GDM1 (cell line): ENCODE results near the gene PTPN2.
"Not testable (repeated sequence)": the region's sequence is repeated elsewhere in the genome, so short reads cannot be mapped to it uniquely, and the experiment has no call there.

Experiments used
- DNase-seq: peaks from one replicate; lab custom pipeline; 2025; lab: John Stamatoyannopoulos, UW

PTPN2 gene

DNA sequence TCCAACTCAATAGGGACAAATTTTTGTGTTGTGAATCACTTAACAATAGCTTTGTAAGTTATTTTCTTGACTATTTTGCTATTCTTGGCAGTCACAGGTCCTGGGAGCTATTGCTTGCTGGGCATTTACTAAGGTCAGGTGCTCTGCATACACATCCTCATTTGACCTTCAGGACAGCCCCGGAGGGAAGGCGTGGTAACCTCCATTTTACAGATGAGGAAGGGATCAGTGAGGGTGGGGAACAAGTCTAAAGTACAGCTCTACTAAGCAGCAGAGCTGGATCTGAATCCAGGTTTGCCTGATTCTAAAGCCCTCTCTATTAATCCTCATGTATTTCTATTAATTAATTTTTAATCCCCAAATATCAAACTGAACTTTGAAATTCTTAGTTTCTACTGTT, 58.8 kb downstream of the PTPN2 start:
- DNase-seq = no peak

DNA sequence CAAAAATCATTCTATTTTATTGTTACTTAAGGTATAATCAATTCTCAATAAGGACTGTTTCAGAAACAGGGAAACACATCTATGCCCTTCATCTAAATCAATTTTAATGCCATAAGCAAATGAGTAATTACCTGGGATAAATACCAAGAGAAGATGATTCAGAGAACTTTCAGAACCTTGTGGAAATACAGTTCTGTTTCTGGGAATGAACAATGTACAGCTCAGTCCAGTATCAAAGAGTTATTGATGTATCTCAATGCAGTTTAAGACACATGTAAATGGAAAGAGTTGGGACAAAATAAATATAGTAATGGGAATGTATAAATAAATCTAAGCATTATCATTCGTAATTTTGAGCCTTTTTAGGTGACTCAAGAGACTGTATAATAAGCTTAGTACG, 60.1 kb downstream of the PTPN2 start:
- no peak for DNase-seq

DNA sequence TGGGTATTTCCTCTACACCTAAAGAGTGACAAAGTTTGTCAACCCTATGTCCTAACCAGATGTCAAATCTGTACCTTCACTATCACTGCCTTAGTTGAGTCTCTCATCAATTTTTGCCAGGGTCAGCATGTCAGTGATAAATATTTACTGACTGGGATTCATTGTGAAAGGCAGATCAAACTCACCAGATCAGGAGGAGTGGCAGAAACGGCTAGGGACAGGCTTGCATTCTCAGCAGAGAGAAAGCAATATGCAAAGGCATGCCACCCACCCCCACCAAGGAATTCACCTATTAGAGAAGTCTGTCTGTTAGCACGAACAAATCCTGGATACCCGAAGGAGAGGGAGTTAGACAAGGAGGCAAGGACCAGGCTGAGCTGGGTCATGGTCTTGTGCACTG, 62.6 kb downstream of the PTPN2 start:
- no peak for DNase-seq

DNA sequence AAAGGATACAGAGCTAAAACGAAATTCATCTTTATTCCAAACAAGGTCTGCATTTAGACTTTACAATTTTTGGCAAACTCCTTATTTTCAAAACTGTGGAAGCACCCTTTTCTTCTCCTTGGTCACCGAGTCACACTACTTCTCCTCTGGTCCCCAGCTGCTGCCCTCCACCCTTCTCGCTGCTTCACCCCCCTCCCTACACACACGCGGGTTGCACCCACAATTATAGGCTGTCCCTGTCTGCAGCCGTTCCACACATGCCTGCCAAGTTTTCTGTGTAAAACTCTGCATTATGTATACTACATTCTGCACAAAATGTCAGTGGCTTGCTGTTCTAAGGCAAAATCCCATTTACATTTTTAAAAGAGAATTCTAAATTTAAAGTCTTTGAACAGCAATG, 63.5 kb downstream of the PTPN2 start:
- DNase-seq = no peak

DNA sequence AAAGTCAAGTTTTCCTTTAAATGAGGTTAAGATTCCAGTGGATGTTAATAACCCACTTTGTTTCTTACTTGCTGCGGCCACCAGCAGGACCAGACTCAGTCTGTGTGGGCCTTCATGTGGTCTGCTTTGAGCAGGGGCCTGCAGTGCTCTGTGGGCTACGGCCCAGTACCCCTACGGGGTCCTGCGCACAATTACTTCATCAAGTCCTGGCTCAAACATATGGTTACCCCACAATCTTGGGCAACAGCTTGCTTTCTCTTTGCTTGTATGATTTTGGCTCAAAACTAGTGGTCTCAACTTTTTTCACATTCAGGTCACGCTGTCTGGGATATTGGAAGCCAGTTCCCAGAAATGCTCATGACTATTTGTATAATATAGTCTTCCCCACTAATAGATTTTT, 64.2 kb downstream of the PTPN2 start:
- DNase-seq = no peak

DNA sequence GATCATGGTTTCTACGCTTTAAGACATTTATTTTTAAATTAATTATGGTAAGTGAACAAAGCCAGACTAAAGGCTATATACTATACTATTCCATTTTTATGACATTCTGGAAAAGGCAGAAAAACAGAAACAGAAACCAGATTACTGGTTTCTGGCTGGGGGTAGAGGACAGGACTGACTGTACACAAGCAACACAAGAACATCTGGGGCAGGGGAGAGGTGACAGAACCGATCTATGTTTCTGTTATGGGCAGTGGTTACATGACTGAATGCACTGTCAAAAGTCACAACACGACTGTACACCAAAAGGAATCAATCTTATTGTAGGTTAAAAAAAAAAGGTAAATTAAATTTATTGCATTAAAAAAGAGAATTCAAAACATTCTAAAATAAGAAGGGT, 64.7 kb downstream of the PTPN2 start:
- DNase-seq = no peak

DNA sequence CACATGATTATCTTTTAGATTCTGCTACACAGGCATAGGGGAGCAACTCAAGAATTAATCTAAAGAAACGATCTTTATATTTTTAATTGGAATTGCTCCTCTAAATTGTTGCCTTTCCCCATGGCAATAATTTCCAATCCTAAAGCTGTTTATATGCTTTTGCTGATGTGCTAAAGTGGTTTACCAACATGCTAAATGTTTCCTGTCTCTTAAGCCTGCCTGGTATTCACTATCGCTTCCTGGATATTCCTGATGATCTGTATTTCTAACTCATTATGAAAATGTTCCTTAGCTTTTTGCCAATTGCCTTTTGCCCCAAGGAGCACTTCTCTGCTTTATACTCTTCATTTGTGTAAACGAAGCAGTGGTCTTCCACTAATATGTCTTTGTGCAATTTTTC, 65.8 kb downstream of the PTPN2 start:
- no peak for DNase-seq

DNA sequence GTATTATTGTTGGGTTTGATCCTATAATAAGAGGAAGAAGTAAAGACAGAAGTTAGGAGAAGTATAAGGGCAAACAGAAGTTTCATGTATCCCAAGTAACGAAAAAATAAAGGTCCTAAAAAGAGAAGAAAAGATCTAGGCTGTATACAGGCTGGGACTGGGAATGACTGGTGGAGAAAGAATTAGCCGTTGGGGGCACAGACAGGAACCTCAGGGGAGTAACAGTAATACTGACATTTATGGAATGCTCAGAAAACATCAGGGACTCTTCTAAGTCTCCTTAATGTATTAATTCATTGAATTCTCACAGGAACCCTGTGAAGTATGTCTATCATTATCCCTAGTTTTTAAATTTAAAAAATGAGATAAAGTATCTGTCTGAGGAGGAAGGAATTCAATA, 67.6 kb downstream of the PTPN2 start:
- no peak for DNase-seq

DNA sequence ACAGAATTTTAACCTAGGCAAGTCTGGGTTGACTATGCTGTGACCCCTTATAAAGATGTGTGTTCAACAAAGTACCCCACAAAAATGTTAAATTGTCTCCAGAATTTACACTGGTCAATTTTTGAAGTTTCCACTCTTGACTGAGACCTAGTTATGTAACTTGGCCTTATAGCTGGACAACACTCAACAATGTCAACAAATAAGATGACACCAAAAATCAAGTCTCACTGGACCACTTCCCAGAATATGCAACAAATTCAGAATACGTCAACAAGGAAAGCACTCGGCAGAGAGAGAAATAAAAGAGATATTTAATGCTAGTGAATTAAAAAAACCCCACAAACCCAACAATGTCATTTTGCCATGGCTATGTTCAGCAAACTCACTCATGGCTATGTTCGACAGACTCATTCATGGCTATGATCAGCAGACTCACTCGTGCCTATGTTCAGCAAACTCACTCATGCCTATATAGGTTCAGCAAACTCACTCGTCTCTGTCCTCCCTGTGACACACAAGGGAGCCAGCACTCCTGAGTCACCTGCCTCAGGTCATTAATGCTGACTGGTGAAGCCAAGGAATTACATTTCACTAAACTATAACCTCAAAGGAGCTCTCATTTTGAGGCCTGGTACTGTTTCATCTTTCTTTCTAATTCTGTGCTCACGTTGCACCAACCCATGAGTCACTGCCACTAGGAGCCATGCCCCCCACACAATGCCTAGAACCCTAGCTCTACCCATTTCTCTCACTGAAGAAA, 72.7 kb downstream of the PTPN2 start:
- DNase-seq = no peak

DNA sequence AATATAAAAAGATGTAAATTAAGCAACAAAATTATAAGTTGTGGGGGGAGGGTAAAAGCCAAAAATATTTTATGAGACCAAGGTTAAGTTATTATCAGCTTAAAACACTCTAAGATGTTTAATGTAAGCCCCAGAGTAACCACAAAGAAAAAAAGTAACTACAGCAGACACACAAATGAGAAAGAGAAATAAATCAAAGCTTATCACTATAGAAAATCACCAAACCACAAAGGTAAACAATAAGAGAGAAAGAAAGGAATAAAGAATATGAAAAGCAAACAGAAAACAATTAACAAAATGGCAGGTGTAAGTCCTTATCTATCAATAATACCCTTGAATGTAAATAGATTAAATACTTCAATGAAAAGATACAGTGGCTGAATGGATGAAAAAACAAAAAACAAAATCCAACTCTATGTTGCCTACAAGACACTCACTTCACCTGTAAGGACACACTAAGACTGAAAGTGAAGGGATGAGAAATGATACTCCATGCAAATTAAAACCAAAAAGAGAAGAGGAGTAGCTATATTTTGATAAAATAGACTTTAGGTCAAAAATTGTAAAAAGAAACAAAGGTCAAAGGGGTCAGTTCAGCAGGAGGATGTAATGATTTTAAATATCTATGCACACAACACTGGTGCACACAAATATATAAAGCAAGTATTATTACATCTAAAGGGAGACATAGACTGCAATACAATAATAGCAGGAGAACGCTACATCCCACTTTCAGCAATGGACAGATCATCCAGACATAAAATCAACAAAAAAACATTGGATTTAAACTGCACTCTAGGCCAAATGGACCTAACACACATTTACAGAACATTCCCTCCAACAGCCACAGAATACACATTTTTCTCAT, 80.7 kb downstream of the PTPN2 start:
- DNase-seq = no peak

DNA sequence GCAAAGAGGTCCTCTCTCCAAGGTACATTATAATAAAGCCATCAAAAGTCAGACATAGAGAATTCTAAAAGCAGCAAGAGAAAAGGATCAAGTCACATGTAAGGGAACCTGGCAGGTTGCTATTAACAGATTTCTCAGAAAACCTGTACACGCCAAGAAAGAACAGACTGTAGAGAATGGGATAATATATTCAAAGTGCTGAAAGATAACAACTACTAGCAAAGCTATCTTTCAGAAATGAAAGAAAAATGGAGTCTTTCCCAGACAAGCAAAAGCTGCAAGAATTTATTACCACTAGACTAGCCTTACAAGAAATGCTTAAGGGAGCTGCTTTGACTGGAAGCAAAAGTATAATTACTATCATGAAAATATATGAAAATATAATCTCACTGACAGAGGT, 81.5 kb downstream of the PTPN2 start:
- DNase-seq = no peak

DNA sequence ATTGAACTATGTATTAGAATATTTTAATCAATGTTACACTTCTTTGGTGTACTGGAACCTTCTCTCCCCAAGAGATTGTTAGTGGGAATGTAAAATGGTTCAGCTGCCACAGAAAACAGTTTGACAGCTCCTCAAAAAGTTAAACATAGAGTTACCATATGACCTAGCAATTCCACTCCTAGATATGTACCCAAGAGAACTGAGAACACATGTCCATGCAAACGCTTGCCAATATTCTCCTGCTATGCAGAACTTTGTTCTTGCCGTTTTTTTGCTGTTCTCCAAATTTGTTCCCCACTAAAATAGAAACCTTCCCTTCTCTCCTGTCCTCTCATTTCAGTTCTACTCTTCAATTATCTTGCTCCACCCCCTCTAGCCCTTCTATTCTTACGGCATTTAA, 87.6 kb downstream of the PTPN2 start:
- DNase-seq = no peak

DNA sequence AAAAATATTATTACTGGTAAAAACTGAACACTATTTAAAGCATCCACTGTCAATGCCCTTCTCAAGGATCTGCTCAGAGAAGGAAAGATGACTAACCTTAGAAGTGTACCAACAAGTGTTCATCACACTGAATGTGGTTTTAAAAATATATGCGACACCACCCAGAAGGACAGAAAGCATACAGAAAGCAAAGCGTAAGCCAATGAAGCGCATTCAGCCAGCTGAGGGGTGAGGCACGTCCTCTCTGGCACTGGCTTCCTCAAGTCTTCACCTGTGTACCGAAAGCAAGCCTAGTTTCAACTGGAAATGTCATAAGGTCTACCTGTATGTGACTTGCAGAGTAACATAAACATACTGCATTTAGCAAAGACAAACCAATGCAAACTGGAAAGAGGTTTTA, 92.4 kb downstream of the PTPN2 start:
- DNase-seq = no peak

DNA sequence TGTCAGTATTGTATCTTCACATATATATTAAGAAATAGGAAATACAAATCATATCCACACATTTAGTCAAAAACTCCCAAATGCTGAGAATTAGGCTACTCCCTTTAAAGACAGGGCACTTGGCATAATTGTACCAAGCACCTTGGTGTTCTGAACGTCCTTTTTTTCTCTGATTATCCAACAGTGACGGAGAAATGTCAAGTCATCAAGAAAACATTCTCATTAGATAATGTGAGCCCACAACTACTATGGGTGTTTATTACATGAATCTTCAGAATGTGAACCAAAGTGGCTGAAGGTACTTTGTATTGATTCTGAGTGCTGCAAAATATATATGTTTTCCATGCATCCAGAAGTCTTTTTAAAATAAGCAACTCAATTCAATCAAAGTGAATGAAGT, 97.4 kb downstream of the PTPN2 start:
- DNase-seq = no peak

DNA sequence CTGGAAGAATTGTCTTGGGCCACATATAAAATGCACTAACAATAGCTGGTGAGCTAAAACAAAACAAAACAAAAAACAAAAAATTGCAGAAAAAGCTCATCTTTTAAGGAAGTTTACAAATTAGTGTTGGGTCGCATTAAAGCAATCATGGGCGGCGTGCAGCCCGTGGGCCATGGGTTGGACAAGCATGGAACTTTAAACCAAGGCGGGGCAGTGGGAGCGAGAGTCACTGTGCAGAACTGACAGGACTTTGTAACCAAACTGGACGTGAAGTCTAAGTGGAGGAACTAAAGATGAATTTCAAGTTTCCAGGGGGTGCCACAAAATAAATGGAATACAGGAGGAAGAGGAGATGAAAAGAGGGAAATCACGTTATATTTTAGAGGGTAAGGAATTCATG, 100.5 kb downstream of the PTPN2 start:
- no peak for DNase-seq

DNA sequence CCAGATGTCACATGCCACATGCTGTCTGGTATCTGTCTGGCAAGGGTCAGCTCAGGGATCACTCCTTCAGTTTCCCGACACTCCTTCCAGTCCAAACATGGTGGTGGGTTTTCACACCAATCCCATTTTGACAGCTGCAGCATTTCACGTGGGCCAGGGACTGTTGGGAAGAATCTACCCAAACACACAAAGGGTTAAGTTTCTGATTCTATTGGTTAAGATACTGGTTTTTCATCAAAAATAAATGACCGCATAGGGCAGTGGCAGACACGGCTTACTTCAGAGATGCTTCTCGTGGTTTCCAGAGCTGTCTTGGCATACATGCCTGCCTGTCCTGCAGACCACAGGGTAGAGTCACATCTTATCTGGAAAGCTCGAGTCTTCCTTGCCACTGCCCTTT, 101.5 kb downstream of the PTPN2 start:
- DNase-seq = no peak

DNA sequence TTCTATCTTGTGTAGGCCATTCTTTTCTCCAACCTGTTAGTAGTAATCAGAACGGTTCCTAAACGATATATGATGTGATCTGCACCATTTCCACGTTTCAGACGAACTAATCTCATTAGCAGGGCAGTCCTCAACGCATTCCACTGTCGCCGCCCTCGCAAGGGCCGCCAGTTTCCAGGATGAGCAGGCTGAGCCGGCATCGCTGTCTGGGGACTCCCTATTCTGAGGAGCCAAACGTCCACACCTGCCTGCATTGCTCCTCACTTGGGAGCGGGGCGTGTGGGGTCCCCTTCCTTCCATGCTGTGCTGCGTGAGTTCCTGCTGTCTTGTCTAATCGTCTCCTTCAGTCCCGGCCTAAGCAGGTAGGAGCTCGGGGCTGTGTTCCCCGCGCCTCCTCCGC, 104.6 kb downstream of the PTPN2 start:
- DNase-seq = no peak

DNA sequence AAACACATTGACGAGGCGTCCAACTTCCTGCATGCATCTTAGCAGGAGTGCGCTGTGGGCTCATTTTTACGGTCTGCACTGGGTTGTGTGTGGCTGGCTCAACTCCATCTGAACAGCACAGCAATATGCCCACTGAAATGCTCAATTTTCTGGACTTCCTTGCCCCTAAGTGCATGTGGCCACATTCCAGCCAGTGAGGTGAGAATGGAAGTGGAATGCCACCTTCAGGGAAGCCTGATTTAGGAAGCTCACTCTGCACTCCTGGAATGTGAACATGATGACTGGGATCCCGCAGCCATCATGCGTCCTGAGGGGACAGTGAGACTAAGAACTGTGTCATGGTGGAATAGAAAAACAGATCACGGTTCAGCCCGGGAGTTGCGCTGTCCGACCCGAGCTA, 105.0 kb downstream of the PTPN2 start:
- no peak for DNase-seq

DNA sequence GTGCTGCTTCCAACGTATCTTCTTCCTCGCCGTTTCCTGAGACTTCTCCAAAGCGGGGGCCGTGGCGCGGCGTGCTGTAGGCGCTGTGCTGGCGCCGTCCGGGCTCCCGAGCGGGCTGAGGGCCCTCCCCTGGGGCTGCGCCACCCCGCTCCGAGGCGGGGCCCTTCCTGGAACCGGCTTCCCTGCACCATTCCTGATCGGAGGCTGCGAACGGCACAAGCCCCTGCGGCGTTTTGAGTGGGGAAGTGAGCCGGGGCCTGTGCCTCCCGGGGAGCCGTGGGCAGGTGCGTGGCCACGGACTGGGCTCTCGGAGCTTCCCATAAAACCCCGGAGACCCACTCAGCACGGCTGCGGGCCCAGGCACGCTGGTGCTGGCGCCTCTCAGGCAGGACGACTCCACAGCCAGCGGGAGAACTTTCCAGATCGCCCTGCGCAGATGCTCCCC, 106.5 kb downstream of the PTPN2 start:
- DNase-seq = no peak

DNA sequence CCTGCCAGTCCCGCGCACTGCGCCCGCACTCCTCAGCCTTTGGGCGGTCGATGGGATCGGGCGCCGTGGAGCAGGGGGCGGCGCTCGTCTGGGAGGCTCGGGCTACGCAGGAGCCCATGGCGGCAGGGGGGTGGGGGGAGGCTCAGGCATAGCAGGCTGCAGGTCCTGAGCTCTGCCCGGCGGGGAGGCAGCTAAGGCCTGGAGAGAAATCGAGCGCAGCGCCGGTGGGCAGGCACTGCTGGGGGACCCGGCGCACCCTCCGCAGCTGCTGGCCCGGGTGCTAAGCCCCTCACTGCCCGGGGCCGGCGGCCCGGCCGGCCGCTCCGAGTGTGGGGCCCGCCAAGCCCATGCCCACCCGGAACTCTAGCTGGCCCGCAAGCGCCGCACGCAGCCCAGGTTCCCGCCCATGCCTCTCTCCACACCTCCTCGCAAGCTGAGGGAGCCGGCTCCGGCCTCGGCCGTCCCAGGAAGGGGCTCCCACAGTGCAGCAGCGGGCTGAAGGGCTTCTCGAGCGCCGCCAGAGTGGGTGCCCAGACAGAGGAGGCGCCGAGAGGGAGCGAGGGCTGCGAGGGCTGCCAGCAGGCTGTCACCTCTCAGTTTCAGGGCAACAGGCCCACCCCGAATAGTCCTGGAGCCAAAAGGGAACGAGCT, 107.1 kb downstream of the PTPN2 start:
- no peak for DNase-seq

DNA sequence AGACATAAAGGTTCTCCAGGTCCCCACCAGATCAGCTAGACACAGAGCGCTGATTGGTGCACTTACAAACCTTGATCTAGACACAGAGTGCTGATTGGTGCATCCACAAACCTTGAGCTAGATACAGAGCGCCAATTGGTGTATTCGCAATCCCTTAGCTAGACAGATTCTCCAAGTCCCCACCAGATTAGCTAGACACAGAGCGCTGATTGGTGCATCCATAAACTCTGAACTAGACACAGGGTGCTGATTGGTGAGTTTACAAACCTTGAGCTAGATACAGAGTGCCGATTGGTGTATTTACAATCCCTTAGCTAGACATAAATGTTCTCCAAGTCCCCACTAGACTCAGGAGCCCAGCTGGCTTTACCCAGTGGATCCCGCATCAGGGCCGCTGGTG, 107.6 kb downstream of the PTPN2 start:
- DNase-seq = not testable (repeated sequence)

DNA sequence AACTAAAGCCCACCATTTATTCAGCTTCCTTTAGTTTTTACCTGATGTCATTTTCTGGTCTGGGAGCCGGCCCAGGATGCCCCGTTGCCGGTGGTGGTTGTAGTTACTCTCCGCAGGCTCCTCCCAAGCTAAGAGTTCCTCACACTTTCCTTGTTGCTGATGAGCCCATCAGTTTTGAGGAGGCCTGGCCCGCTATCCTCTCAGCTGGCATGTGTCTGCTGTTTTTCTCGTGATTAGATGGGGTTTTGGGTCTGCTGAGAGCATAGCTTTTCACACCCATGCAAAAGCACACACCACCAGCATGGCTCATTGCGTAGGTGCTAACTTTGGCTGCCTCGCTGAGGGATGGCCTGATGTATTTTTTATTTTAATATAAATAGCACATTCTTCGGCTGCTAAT, 109.1 kb downstream of the PTPN2 start:
- no peak for DNase-seq

DNA sequence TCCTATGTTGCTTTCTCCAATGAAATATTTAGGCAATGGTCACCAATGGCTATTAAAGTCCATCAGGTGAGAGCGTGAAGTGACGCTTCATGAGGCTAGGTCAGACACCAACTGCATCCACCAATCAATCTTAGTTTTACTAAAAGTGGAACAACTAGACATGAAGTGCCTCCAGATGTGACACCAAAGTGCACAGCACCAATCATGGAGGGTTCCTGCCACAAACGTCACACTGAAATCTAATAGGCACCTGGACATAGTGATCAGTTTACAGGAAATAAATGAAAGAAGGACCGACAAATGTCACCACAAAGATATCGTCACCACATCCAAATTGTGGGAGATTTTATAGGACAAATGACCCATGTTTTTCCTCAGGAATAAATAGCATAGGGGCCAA, 110.7 kb downstream of the PTPN2 start:
- no peak for DNase-seq
